GM12891 (cell line): ENCODE data around the gene RAPGEF5.

Experiments
- POLR2A ChIP-seq: IDR thresholded peaks from 2 replicates; pipeline ENCODE4 v1.6.1; 2011; ENCODE audit warnings: low read depth, low read length, control low read depth
- POLR2AphosphoS5 ChIP-seq: IDR thresholded peaks from 2 replicates; pipeline ENCODE4 v1.6.1; 2011; ENCODE audit warnings: low read depth, low read length, control low read depth
- TAF1 ChIP-seq: IDR thresholded peaks from 2 replicates; pipeline ENCODE4 v1.6.1; 2011; ENCODE audit warnings: low read depth, low read length, control low read depth

- TF ChIP-seq POLR2AphosphoS5 (no peak), POLR2A (no peak), TAF1 (no peak)
Measured at GRCh38 chr7:22361795-22362194, 4.8 kb upstream of the RAPGEF5 start.
